Calu3 (cell line): ENCODE results near the gene ABCC11. TPM values are rescaled to one million over a fixed set of nuclear protein-coding genes. Genes with fewer than 3 reads are reported as not detected.

Experiments
- BruUV-seq: library from RNA; stranded (reverse); fragments of 400-500 nt; replicated peaks from 2 replicates; lab custom pipeline; 2021; lab: Mats Ljungman, UMichigan
- CTCF ChIA-PET: fragments of 300-600 bp; sonication (Branson Sonifier 250); formaldehyde crosslinking; loops from one replicate; lab custom pipeline; 2022; ENCODE audit warnings: antibody characterized with exemption; lab: Charles Lee
- DNase-seq: peaks from one replicate; pipeline ENCODE4 v3.0.0; 2022
- H3K27ac Mint-ChIP-seq: one replicate; pipeline ENCODE4 v1.8.0; 2022; ENCODE audit warnings: mixed read lengths; ENCODE audit not compliant: unreplicated experiment
- H3K27me3 Mint-ChIP-seq: one replicate; pipeline ENCODE4 v1.8.0; 2022; ENCODE audit warnings: mixed read lengths; ENCODE audit not compliant: unreplicated experiment
- H3K36me3 Mint-ChIP-seq: one replicate; pipeline ENCODE4 v1.8.0; 2022; ENCODE audit warnings: mild to moderate bottlenecking, moderate library complexity, mixed read lengths; ENCODE audit not compliant: insufficient read depth, unreplicated experiment
- H3K4me1 Mint-ChIP-seq: one replicate; pipeline ENCODE4 v1.8.0; 2022; ENCODE audit warnings: mild to moderate bottlenecking, low read depth, mixed read lengths; ENCODE audit not compliant: unreplicated experiment
- H3K4me3 Mint-ChIP-seq: one replicate; pipeline ENCODE4 v1.8.0; 2022; ENCODE audit warnings: mild to moderate bottlenecking, low read depth, moderate library complexity, mixed read lengths; ENCODE audit not compliant: unreplicated experiment
- H3K9me3 Mint-ChIP-seq: one replicate; pipeline ENCODE4 v1.8.0; 2022; ENCODE audit warnings: low read depth, mixed read lengths; ENCODE audit not compliant: unreplicated experiment
- intact Hi-C: fragments of 100-400 bp; cut with micrococcal nuclease; formaldehyde crosslinking; loops from one replicate; pipeline ENCODE4 v1.10.0; 2022; ENCODE audit not compliant: unreplicated experiment
- total RNA-seq: library from RNA; stranded (reverse); gene quantifications from 2 replicates; pipeline ENCODE4 v1.2.3, GENCODE V29; 2022
- TF ChIP-seq, protein P1 (sequence below): fragments of 200-600 bp; IDR thresholded peaks from one replicate; pipeline ENCODE4 v1.8.0; 2022; ENCODE audit warnings: antibody characterized with exemption; ENCODE audit not compliant: unreplicated experiment

ABCC11 gene
- total RNA-seq, 1 experiment from 2014 or later: 0.26 TPM

DNA sequence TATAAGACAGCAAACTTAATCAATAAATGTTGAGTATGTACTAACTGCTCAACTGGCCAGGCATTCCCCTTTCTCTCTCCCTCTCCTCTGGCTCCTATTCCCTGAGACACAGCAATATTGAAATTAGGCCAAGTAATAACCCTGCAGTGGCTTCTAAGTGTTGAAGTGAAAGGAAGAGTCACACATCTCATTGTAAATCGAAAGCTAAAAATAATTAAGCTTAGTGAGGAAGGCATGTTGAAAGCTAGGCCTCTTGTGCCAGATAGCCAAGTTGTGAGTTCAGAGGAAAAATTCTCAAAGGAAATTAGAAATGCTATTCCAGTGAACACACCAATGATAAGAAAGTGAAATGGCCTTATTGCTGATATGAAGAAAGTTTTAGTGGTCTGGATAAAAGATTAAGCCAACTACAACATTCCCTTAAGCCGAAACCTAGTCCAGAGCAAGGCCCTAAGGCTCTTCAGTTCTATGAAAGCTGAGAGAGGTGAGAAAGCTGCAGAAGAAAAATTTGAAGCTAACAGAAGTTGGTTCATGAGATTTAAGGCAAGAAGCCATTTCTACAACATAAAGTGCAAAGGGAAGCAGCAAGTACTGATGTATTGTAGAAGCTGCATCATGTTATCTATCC, 35.4 kb upstream of the ABCC11 start:
- Mint-ChIP-seq H3K9me3 (no peaks in the 10 kb centered on the region), H3K27ac (no peak overlapping the region), H3K36me3 (peaks cover 23% of the 10 kb centered on the region), H3K27me3 (no peaks in the 10 kb centered on the region), H3K4me3 (no peak overlapping the region), H3K4me1 (no peaks in the 10 kb centered on the region)
- no TSS peak for BruUV-seq
- no peak for DNase-seq
- intact Hi-C loops: no loop called here
- CTCF ChIA-PET: no interaction called here
- TF ChIP-seq, protein P1, sequence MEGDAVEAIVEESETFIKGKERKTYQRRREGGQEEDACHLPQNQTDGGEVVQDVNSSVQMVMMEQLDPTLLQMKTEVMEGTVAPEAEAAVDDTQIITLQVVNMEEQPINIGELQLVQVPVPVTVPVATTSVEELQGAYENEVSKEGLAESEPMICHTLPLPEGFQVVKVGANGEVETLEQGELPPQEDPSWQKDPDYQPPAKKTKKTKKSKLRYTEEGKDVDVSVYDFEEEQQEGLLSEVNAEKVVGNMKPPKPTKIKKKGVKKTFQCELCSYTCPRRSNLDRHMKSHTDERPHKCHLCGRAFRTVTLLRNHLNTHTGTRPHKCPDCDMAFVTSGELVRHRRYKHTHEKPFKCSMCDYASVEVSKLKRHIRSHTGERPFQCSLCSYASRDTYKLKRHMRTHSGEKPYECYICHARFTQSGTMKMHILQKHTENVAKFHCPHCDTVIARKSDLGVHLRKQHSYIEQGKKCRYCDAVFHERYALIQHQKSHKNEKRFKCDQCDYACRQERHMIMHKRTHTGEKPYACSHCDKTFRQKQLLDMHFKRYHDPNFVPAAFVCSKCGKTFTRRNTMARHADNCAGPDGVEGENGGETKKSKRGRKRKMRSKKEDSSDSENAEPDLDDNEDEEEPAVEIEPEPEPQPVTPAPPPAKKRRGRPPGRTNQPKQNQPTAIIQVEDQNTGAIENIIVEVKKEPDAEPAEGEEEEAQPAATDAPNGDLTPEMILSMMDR: no peak

DNA sequence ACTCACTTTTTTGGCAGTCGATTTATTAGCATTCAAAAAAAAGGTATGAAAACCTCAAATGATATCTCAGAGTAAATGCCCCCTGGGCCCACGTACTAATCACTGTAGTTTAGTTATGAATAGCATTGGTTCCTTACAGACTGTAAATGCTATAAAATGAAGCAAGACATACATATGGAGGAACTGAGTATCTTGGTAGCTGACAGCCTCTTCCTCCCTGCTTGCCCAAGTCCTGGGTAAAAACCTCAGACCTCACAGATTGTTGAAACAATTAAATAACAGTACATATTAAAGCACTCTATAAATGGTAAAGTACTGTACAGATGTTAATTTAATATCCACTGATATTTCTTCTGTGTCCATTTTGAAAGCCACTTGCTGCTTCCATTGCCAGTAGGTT, 33.2 kb upstream of the ABCC11 start:
- H3K36me3 Mint-ChIP-seq: peaks cover 20% of the 10 kb centered on the region
- H3K9me3 Mint-ChIP-seq: no peaks in the 10 kb centered on the region

DNA sequence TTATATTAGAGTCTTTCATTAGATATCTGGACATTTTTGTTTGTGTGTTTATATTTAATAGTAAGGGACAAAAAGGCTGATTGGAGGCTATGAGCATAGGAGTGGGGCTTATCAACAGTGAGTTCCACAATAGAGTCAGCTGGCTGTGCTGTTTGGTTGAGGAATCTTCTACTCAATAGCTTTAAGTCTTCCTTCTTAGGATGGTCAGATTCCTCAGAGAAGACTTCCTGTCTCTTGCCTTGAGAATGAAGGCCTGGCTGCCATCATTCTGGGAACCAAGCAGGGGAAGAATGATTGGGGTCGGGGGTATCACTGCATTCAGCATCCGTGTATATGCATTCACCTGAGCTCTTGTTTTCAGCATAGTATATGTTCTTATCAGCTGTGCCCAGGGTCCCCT, 31.9 kb upstream of the ABCC11 start:
- TF ChIP-seq, protein P1: no peak
- no peaks in the 10 kb centered on the region for H3K4me1 Mint-ChIP-seq
- CTCF ChIA-PET: interaction anchor here (0.7 kb wide), 1 partner anchor 277 kb away, joined by 4 read pairs; no protein-coding TSS in a partner anchor

More for the DNA sequence above, 33.2 kb upstream of the ABCC11 start:
- no peak overlapping the region for H3K4me3 Mint-ChIP-seq
- H3K27me3 Mint-ChIP-seq: no peaks in the 10 kb centered on the region
- CTCF ChIA-PET: no interaction called here
- H3K27ac Mint-ChIP-seq: no peak overlapping the region
- no peaks in the 10 kb centered on the region for H3K4me1 Mint-ChIP-seq
- TF ChIP-seq, protein P1: no peak
- intact Hi-C loops: no loop called here
- BruUV-seq: no TSS peak
- no peak for DNase-seq

DNA sequence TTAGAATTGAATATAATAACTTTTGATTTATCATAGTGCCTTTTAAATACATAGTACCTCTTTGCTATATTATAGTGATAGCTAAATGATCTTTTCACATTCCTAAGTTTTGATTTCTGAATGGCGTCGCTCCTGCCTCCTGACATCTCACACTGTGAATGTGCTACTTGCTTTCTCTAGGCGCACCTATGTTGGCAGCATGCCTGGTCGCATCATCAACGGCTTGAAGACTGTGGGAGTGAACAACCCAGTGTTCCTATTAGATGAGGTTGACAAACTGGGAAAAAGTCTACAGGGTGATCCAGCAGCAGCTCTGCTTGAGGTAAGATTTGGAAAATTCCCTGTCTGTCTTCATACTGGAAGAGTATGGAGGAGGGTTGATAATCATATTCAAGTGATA, 29.8 kb upstream of the ABCC11 start:
- Mint-ChIP-seq H3K27ac (no peak overlapping the region), H3K36me3 (peaks cover 14% of the 10 kb centered on the region), H3K4me3 (no peak overlapping the region), H3K4me1 (no peaks in the 10 kb centered on the region), H3K27me3 (no peaks in the 10 kb centered on the region), H3K9me3 (no peaks in the 10 kb centered on the region)
- DNase-seq: no peak
- TF ChIP-seq, protein P1: no peak
- CTCF ChIA-PET: no interaction called here
- intact Hi-C loops: no loop called here
- no TSS peak for BruUV-seq

More for the DNA sequence above, 31.9 kb upstream of the ABCC11 start:
- BruUV-seq: no TSS peak
- H3K27me3 Mint-ChIP-seq: no peaks in the 10 kb centered on the region
- intact Hi-C loops: no loop called here
- no peaks in the 10 kb centered on the region for H3K9me3 Mint-ChIP-seq
- no peak overlapping the region for H3K4me3 Mint-ChIP-seq
- DNase-seq: no peak
- H3K36me3 Mint-ChIP-seq: peaks cover 20% of the 10 kb centered on the region
- H3K27ac Mint-ChIP-seq: no peak overlapping the region
